ENCODE results near the gene ABCF2.

ABCF2 gene

DNA sequence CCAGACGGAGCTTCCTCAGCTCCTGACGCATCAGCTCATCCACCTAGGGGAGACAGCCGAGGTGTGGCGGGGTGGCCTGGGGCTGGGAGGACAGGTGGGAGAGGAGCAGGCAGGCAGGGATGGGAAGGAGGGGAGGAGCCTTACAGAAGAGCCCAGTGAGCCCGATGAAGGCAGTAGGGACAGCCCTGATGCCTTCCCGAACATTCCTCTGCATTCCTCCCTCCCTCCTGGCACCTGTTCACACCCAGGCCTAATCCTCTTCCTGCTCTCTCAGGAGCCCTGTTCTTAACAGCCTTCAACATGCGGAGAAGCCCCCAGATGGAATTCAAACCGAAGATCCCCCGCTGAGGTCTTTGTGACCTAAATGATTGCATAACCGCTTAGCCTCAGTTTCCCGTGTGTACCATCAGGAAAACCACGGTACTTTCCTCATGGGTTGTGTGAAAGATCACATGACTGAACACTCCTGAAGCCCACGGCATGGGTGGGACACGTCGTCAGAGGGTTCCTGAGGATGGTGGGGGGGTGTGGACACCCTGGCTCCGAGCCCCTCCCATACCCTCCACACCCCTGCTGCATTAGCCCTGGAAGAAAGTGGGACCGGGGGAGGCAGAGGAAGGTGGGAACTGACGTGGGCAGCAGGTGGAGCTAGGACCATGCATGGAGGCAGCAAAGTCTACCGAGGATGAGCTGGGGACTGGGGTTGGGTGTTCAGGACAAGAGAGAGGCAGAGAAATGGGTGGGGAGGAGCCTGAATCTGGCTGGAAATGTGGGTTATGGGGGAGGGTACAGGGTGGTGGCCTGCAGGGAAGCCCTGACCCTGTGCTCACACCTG is 31.2 kb downstream of the ABCF2 start:
- DNase-seq (ENCODE audit: low spot score), result no peak

DNA sequence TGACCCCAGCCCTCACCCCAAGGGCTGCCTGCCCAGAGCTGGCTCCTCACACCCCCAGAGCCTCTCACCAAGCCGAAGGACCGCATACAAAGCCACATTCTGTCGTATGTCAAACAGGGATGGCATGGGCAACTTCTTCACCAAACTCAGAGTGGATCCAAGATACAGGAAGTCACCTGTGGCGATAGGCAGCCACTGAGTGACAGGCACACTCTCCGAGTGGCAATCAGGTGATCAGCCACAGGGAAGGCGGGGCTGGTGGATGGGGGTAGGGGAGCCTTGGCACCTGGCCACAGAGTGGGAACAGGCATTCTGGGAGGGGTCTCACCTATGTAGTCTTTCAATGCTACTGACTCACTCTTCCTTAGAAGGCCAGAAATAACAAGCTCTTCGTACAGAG is 32.8 kb downstream of the ABCF2 start:
- no peak for DNase-seq (ENCODE audit: low spot score)

GRCh38 chr7:151193203-151193978 is 33.6 kb downstream of the ABCF2 start:
- no peak for DNase-seq (ENCODE audit: low spot score)

GRCh38 chr7:151192002-151192539 is 34.9 kb downstream of the ABCF2 start:
- no peak for DNase-seq (ENCODE audit: low spot score)

DNA sequence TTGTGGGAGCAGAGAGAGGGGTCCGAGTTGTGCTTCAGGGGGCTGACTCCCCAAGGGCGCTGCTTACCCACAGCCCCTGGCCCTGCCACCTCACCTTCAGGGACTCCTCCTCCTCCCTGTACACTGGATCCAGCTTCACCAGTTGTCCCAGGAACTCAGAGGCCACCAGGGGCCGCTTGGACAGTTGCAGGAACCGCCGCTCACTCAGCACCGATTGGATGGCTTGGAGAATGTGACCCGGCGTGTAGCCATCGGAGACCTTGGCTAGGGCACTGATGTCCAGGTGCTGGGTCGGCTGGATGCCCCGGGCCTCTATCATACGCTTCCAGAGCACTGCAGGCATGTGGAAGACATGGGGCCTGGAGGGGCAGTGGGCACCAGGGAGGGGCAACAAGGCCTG is 35.5 kb downstream of the ABCF2 start:
- DNase-seq (ENCODE audit: low spot score), result no peak

GRCh38 chr7:151189038-151189437 is 38.0 kb downstream of the ABCF2 start:
- no peak for DNase-seq (ENCODE audit: low spot score)

GRCh38 chr7:151188252-151188542 is 38.8 kb downstream of the ABCF2 start:
- no peak for DNase-seq (ENCODE audit: low spot score)

DNA sequence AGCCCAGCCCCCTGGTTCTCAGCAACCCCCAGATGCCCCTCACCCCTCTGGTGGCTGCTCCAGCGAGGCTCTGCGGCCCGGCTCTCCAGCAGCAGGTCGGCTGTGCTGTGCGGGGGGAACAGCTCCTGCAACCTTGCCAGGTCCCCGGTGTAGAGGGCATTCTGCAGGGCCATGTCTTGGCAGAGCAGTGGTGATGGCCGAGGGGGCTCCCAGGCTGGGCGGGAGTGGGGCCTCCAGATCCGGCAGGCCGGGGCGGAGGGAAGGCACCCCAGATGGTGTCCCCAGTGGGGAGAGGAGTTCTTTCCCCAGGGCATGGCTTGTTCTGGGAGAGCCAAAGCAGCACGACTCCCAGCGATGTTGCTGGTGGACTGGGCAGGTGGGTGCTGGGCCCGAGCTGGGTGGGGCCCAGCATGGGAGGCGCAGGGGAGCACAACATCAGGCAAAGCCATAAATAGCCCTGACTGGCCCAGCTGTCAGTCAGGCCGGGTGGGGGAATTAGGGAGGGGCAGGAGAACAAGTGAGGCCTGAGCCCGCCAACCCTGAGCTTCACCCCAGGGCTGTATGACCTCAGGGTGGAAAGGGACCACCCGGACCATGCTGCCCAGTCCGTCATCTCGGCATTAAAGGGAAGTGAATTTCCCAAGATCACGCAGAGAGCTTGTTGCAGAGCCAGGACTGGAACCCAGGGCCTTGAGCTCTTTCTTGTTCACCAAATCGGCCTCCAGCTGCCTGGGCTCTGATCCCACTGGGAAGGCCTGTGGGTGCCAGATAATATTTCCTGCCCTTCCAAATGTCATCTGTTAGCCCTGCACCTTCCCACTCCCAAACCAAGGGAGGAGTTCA is 39.4 kb downstream of the ABCF2 start:
- no peak for DNase-seq (ENCODE audit: low spot score)

- DNase-seq (ENCODE audit: low spot score), result no peak
Observed at GRCh38 chr7:151186640-151187408, 40.2 kb downstream of the ABCF2 start, which contains the start of gene ASB10. ASB10 (minus strand) TSS chr7:151187250; CDS start chr7:151187130, 120 bp downstream.

DNA sequence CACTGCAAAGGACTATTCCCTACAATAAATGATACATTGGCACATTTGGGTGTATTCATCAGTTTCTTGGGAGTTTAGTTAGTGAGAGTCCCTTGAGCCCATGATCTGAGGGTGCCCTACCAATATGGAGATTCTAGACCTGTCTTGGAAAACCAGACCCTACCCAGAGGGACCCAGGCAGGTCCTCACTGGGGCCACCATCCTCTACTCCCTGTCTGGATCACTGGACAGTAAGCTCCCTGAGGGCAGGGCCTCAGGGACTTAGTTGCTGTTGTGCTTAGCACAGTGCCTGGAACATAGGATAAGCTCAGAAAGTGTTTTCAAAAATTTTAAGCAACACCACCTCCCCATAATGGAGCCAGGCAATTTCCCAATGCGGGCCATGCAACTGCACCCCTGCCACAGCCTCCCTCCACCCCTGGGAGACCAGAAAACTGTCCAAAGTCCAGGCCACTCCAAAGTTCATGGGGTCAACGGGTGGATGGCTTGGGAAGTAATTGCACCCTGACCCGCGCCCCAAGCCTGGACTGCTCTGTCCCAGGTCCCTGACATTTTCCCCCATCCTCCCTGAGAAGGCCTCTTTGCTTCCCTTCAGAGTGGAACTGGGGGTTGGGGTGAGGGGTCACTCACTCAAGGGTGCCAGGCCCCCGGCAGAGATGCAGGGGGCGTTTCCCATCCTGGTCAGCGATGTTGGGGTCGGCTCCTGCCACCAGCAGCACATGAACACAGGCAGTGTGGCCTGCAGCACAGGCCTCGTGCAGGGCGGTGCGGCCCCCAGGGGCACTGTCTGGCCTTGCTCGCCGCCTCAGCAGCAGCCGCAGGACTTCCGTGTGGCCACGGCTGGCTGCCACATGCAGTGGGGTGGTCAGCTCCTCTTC is 41.0 kb downstream of the ABCF2 start:
- DNase-seq (ENCODE audit: low spot score), result no peak

- no peak for DNase-seq (ENCODE audit: low spot score)
Observed at GRCh38 chr7:151181011-151181431, 46.0 kb downstream of the ABCF2 start.

- DNase-seq (ENCODE audit: low spot score), result no peak
Observed at GRCh38 chr7:151179946-151180345, 47.1 kb downstream of the ABCF2 start.

GRCh38 chr7:151179287-151179860 is 47.6 kb downstream of the ABCF2 start:
- DNase-seq (ENCODE audit: low spot score), result no peak

GRCh38 chr7:151178831-151179230 is 48.2 kb downstream of the ABCF2 start:
- DNase-seq (ENCODE audit: low spot score), result no peak

GRCh38 chr7:151178236-151178635 is 48.8 kb downstream of the ABCF2 start:
- DNase-seq (ENCODE audit: low spot score), result no peak

- no peak for DNase-seq (ENCODE audit: low spot score)
Observed at GRCh38 chr7:151177310-151177709, 49.7 kb downstream of the ABCF2 start.

- DNase-seq (ENCODE audit: low spot score), result no peak
Observed at GRCh38 chr7:151176401-151176800, 50.6 kb downstream of the ABCF2 start.

DNA sequence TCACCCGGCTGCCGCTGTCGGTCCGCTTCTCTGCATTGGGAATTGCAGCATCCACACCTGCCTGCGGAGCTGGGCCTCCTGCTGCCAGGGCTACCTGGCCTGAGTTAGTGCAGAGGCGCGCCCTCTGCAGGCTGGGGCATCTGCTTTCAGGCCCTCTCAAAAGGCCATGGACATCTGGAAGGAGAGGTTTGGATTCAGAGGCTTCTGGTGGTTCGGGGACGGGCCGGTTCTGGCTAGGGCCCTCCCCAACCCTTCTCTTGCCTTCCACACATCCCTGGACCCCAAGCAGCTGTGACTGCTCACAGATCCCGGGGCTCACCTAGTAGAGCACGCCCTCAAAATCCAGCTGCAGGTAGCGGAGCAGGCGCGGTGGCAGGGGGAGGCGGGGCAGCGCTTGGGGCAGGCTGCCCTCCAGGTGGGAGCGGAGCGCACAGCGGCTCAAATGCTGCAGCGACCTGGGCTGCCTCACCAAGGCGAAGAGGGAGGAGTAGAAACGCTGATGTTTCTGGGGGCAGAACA is 51.2 kb downstream of the ABCF2 start:
- no peak for DNase-seq (ENCODE audit: low spot score)

- no peak for DNase-seq (ENCODE audit: low spot score)
Observed at GRCh38 chr7:151175047-151175792, 51.8 kb downstream of the ABCF2 start.

Data from putamen (tissue), 1 donor.